Fibroblast of mammary gland (primary cell): Measurements from ENCODE around the gene MLPH.

Experiments used
- DNase-seq: peaks from one replicate; pipeline ENCODE4 v3.0.0-alpha.2; 2010; ENCODE audit warnings: low read depth
- H3K4me3 ChIP-seq: 2 replicates; pipeline ENCODE4 v1.5.1; 2011; ENCODE audit warnings: low read depth, mild to moderate bottlenecking, low read length, moderate library complexity; ENCODE audit not compliant: control insufficient read depth
- TF ChIP-seq, protein P1 (sequence below): conservative IDR thresholded peaks from 2 replicates; pipeline ENCODE4 v1.5.1; 2011; ENCODE audit warnings: low read depth, low read length, inconsistent platforms; ENCODE audit not compliant: control insufficient read depth, insufficient read depth

The MLPH gene, protein sequence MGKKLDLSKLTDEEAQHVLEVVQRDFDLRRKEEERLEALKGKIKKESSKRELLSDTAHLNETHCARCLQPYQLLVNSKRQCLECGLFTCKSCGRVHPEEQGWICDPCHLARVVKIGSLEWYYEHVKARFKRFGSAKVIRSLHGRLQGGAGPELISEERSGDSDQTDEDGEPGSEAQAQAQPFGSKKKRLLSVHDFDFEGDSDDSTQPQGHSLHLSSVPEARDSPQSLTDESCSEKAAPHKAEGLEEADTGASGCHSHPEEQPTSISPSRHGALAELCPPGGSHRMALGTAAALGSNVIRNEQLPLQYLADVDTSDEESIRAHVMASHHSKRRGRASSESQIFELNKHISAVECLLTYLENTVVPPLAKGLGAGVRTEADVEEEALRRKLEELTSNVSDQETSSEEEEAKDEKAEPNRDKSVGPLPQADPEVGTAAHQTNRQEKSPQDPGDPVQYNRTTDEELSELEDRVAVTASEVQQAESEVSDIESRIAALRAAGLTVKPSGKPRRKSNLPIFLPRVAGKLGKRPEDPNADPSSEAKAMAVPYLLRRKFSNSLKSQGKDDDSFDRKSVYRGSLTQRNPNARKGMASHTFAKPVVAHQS

DNA sequence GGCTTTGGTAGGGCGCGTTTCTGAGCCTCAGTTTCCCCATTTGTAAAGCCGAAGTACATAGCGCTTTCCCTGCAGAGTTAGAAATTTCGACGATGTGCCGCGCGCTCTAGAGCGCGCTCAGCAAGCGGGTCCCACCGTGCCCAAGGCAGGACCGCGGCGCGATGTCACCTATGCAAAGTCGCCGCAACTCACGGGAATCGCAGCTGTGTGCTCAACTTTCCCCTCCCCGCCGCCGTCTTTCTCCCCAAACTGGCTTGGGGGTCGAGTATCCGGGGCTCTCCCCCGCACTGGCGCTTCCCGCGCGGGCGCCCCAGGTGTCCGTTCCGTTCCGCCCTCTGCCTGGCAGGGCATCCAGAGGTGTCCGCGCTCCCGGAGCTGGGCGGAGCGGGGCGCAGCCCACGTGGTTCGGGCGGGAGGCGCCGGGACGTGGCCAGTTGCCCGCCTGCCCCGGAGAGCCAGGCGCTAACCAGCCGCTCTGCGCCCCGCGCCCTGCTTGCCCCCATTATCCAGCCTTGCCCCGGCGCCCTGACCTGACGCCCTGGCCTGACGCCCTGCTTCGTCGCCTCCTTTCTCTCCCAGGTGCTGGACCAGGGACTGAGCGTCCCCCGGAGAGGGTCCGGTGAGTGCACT, at the start of gene MLPH:
Gene MLPH (plus strand): TSS at position 433 of the 630 bp plus-strand sequence. CDS start 6,176 bp downstream, outside the sequence.
- TF ChIP-seq, protein P1, sequence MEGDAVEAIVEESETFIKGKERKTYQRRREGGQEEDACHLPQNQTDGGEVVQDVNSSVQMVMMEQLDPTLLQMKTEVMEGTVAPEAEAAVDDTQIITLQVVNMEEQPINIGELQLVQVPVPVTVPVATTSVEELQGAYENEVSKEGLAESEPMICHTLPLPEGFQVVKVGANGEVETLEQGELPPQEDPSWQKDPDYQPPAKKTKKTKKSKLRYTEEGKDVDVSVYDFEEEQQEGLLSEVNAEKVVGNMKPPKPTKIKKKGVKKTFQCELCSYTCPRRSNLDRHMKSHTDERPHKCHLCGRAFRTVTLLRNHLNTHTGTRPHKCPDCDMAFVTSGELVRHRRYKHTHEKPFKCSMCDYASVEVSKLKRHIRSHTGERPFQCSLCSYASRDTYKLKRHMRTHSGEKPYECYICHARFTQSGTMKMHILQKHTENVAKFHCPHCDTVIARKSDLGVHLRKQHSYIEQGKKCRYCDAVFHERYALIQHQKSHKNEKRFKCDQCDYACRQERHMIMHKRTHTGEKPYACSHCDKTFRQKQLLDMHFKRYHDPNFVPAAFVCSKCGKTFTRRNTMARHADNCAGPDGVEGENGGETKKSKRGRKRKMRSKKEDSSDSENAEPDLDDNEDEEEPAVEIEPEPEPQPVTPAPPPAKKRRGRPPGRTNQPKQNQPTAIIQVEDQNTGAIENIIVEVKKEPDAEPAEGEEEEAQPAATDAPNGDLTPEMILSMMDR = no peak
- peak; percentile 57 for DNase-seq
- H3K4me3 ChIP-seq = peak within 1 kb of the TSS; percentile 75

DNA sequence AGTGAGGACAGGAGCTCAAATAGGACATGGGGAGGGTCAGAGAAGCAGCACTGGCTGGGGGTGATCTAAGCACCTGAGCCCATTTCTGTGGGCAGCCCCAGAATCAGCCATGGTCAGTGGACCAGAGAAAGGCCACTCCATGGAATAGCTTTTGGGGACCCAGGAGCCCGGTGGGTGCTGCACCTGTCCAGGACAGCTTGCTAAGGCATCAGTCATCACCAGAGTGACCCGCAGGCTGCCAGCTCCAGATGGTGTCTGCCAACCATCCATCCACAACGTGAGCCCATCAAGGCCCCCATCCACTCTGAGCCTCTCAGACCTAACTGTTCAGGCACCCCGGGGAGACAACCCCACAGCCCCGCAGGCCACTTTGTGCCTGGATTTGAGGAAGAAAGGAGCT, 49.5 kb upstream of the MLPH start:
- no peak for DNase-seq
- TF ChIP-seq, protein P1 = no peak
- no peak overlapping the region for H3K4me3 ChIP-seq

DNA sequence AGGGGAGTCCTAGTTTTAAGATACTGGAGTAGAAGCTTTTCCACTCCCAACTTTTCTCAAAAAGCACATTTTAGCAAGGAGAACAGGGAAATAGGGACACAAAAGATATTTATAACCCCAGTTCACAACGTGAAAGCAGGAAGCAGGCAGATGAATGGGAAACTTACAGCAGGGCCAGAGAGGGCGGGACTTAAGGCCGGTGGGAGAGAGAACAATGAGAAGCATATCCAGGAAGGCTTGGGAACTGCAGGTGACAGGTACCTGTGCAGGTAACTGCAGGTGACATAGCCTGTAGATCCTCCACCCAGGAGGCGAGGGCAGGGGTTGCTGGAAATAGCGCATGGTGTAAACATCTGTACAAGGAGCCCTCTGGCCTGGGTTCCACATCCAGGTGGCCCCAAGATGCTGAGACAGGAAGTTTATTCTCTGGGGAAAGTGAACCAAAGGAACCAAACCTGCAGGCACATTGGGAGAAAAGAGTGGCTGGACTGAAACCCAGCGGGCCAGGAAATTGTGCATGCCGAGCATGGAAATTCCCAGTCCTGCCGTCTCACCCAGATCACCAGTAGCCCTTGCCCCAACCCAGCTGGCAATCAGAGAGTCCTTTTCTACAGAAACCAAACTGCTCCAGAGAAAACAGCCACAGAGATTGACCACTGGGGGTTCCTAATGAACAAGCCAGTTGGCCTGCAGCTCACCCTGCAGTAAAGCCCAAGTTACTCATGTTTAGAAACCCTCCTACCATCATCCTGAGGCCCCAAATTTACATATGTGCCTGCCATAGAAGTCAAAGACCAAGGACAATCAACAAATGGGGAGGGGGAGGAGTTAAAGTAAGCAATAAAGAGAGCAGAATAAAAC, 48.7 kb upstream of the MLPH start:
- TF ChIP-seq, protein P1 = no peak
- DNase-seq = no peak
- no peak overlapping the region for H3K4me3 ChIP-seq

DNA sequence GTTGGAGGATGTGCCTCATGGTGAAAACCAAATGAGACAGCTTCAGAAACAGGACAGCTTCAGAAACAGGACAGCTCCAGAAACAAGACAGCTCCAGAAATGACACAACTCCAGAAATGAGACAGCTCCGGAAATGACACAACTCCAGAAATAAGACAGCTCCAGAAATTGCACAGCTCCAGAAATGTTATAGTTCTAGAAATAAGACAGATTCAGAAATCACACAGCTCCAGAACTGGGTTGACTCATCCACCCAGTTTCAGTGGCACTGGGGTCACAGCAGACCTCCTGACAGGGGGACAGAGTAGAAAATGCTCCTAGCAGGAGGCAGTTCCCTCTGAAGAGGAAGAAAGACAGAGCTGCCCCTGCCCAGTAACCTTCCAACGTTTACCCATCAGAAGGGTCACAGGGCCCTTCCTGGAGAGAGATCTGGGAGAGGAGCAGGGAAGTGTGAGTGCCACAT, 46.2 kb upstream of the MLPH start:
- TF ChIP-seq, protein P1 = no peak
- no peak overlapping the region for H3K4me3 ChIP-seq
- DNase-seq = peak; percentile 64

DNA sequence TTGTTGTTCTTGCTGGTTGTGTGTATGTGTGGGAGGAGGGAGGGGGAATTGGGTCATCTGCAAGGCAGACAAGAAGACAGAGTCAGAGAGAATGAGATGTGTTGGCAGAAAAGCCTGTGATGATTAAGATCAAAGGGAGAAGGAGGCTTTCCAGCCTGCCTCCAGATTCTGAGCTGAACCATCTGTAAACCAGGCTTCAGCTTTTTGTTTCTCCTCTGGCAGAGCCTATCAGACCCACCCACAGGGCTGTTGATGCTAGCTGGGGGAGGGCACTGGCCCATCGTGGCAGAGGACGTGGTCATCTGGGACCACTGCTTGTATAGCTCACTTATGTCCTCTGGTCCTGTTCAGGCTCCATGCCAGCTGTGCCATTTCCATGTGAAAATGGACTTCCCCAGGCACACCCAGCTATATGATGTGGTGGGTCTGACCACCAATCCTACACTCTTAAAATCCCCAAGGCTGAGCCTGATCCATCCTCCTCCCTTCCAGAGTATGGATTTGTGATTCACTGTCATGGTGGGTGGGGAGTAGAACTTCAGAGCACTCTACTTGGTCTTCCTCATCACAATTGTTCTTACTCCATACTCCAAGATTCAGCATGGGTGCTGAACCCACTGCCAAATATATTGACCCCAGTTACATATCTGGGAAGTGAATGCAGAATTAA, 45.3 kb upstream of the MLPH start:
- TF ChIP-seq, protein P1 = no peak
- H3K4me3 ChIP-seq = no peak overlapping the region
- DNase-seq = peak; percentile 95
